ENCODE data around the gene ELOVL7. TPM values are rescaled to one million over a fixed set of nuclear protein-coding genes. Genes with fewer than 3 reads are reported as not detected.
"Not testable (repeated sequence)": the region's sequence is repeated elsewhere in the genome, so short reads cannot be mapped to it uniquely, and the experiment has no call there.

Gene ELOVL7
- total RNA-seq, 6 donors from 2014 or later: 1.9 to 17.7 (median 6.7) TPM

GRCh38 chr5:60743511-60744314 is 100.4 kb downstream of the ELOVL7 start:
- WGBS, 2 donors: 96 to 97% methylated on average over 23 to 35 of the region's 40 CpGs
- no peaks in the 10 kb centered on the region for H3K36me3 ChIP-seq
- ATAC-seq (ENCODE audit: low FRiP score in 2 of 2): no peak

GRCh38 chr5:60740322-60740721 is 103.7 kb downstream of the ELOVL7 start:
- Histone ChIP-seq H3K36me3 (no peaks in the 10 kb centered on the region), H3K9me3 (peaks cover 0 to 9% (median 0%) of the 10 kb centered on the region in 4 donors), H3K27ac (no peak overlapping the region), H3K27me3 (no peaks in the 10 kb centered on the region), H3K4me1 (no peaks in the 10 kb centered on the region), H3K4me3 (no peak overlapping the region)
- WGBS, 2 donors: 94 to 98% methylated on average over 2 of the region's 2 CpGs
- TF ChIP-seq EP300 (IDR thresholded peaks at IDR 0.05): no peak
- no peak for TF ChIP-seq POLR2AphosphoS5 (IDR thresholded peaks at IDR 0.05)
- no peak for TF ChIP-seq POLR2A (IDR thresholded peaks at IDR 0.05)
- no peak for TF ChIP-seq CTCF (IDR thresholded peaks at IDR 0.05)
- ATAC-seq (ENCODE audit: low FRiP score in 2 of 2): no peak
- DNase-seq: no peak

More at GRCh38 chr5:60743511-60744314, 100.4 kb downstream of the ELOVL7 start:
- H3K27me3 ChIP-seq: no peaks in the 10 kb centered on the region
- DNase-seq: peak in 1 of 2 donors; percentile 62
- H3K27ac ChIP-seq: no peak overlapping the region
- no peaks in the 10 kb centered on the region for H3K4me1 ChIP-seq
- peaks cover 0 to 9% (median 0%) of the 10 kb centered on the region in 4 donors for H3K9me3 ChIP-seq
- H3K4me3 ChIP-seq: no peak overlapping the region
- no peak for TF ChIP-seq POLR2AphosphoS5 (IDR thresholded peaks at IDR 0.05)
- no peak for TF ChIP-seq EP300 (IDR thresholded peaks at IDR 0.05)
- TF ChIP-seq POLR2A (IDR thresholded peaks at IDR 0.05): no peak
- no peak for TF ChIP-seq CTCF (IDR thresholded peaks at IDR 0.05)

- Histone ChIP-seq H3K4me1 (no peaks in the 10 kb centered on the region), H3K27ac (no peak overlapping the region), H3K27me3 (no peaks in the 10 kb centered on the region), H3K9me3 (peaks cover 0 to 9% (median 0%) of the 10 kb centered on the region in 4 donors), H3K4me3 (no peak overlapping the region), H3K36me3 (no peaks in the 10 kb centered on the region)
- WGBS, 2 donors: 59 to 90% methylated on average over 3 of the region's 3 CpGs
- TF ChIP-seq CTCF (IDR thresholded peaks at IDR 0.05) (no peak), POLR2AphosphoS5 (IDR thresholded peaks at IDR 0.05) (no peak), POLR2A (IDR thresholded peaks at IDR 0.05) (no peak), EP300 (IDR thresholded peaks at IDR 0.05) (no peak)
- no peak for DNase-seq
- ATAC-seq (ENCODE audit: low FRiP score in 2 of 2): no peak
Observed at GRCh38 chr5:60738933-60739332, 105.1 kb downstream of the ELOVL7 start.

- H3K27me3 ChIP-seq: no peaks in the 10 kb centered on the region
- DNase-seq: no peak
- 87 to 98% methylated on average over 3 to 4 of the region's 4 CpGs for WGBS, 2 donors
- TF ChIP-seq CTCF (IDR thresholded peaks at IDR 0.05) (no peak), POLR2A (IDR thresholded peaks at IDR 0.05) (no peak), EP300 (IDR thresholded peaks at IDR 0.05) (no peak), POLR2AphosphoS5 (IDR thresholded peaks at IDR 0.05) (no peak)
- ATAC-seq (ENCODE audit: low FRiP score in 2 of 2): no peak
- no peak overlapping the region for H3K27ac ChIP-seq
- no peak overlapping the region for H3K4me3 ChIP-seq
- no peaks in the 10 kb centered on the region for H3K36me3 ChIP-seq
- H3K9me3 ChIP-seq: peaks cover 0 to 9% (median 0%) of the 10 kb centered on the region in 4 donors
- no peaks in the 10 kb centered on the region for H3K4me1 ChIP-seq
Observed at GRCh38 chr5:60738461-60738860, 105.6 kb downstream of the ELOVL7 start.

GRCh38 chr5:60730858-60731257 is 113.2 kb downstream of the ELOVL7 start:
- not testable (repeated sequence) for H3K36me3 ChIP-seq; H3K4me3 ChIP-seq; H3K4me1 ChIP-seq; ATAC-seq (ENCODE audit: low FRiP score in 2 of 2); H3K27me3 ChIP-seq; H3K9me3 ChIP-seq; DNase-seq; H3K27ac ChIP-seq

Measured in upper lobe of left lung (tissue), 6 donors.